GM23338 (cell line): ENCODE data around the gene FHDC1. TPM values are rescaled to one million over a fixed set of nuclear protein-coding genes. Genes with fewer than 3 reads are reported as not detected.

ENCODE experiments used
- ATAC-seq: fragments of 200-7000 bp; cut with Tn5 transposase; 3 replicates; pipeline ENCODE4 v1.9.1; 2020
- DNase-seq: peaks from one replicate; pipeline ENCODE4 v3.0.0-alpha.2; 2015; ENCODE audit warnings: low spot score
- H2AFZ ChIP-seq: fragments of 200-600 bp; sonication (generic); 2 replicates; pipeline ENCODE4 v1.8.0; 2016; ENCODE audit warnings: antibody characterized with exemption, mild to moderate bottlenecking, moderate library complexity
- H3F3A ChIP-seq: fragments of 200-600 bp; sonication (generic); replicated peaks from 2 replicates; pipeline ENCODE4 v1.8.0; 2017; ENCODE audit warnings: antibody characterized with exemption, mixed run types, low read depth
- H3K27ac ChIP-seq: fragments of 200-600 bp; sonication (generic); 2 replicates; pipeline ENCODE4 v1.6.1; 2016; ENCODE audit warnings: low read depth
- H3K27me3 ChIP-seq: fragments of 200-600 bp; sonication (generic); 2 replicates; pipeline ENCODE4 v1.8.0; 2016; ENCODE audit warnings: mild to moderate bottlenecking, mixed run types, moderate library complexity; ENCODE audit not compliant: insufficient read depth
- H3K36me3 ChIP-seq: fragments of 200-600 bp; sonication (generic); 2 replicates; pipeline ENCODE4 v1.8.0; 2016; ENCODE audit warnings: mild to moderate bottlenecking; ENCODE audit not compliant: insufficient read depth
- H3K4me1 ChIP-seq: fragments of 200-600 bp; sonication (generic); 2 replicates; pipeline ENCODE4 v1.8.0; 2016; ENCODE audit warnings: mild to moderate bottlenecking, moderate library complexity; ENCODE audit not compliant: insufficient read depth
- H3K4me2 ChIP-seq: fragments of 200-600 bp; sonication (generic); 2 replicates; pipeline ENCODE4 v1.7.1; 2017; ENCODE audit warnings: mixed run types
- H3K4me3 ChIP-seq: fragments of 200-600 bp; sonication (generic); 2 replicates; pipeline ENCODE4 v1.6.1; 2016; ENCODE audit warnings: mixed run types
- H3K79me2 ChIP-seq: fragments of 200-600 bp; sonication (generic); replicated peaks from 2 replicates; pipeline ENCODE4 v1.8.0; 2017; ENCODE audit warnings: mild to moderate bottlenecking; ENCODE audit not compliant: insufficient read depth
- H3K9me2 ChIP-seq: fragments of 200-600 bp; sonication (generic); 2 replicates; pipeline ENCODE4 v1.8.0; 2017; ENCODE audit not compliant: insufficient read depth
- H4K20me1 ChIP-seq: fragments of 200-600 bp; sonication (generic); replicated peaks from 2 replicates; pipeline ENCODE4 v1.8.0; 2017; ENCODE audit warnings: mild to moderate bottlenecking; ENCODE audit not compliant: insufficient read depth
- H3K27ac Mint-ChIP-seq: 2 replicates; pipeline ENCODE4 v1.8.0; 2020; ENCODE audit warnings: inconsistent platforms, mild to moderate bottlenecking, moderate library complexity, mixed read lengths
- H3K27me3 Mint-ChIP-seq: 3 replicates; pipeline ENCODE4 v1.8.0; 2022; ENCODE audit warnings: low read depth, mild to moderate bottlenecking, moderate library complexity, mixed read lengths, inconsistent platforms; ENCODE audit not compliant: insufficient read depth, poor library complexity
- H3K36me3 Mint-ChIP-seq: 3 replicates; pipeline ENCODE4 v1.8.0; 2021; ENCODE audit warnings: low read depth, mild to moderate bottlenecking, inconsistent platforms, moderate library complexity, mixed read lengths
- H3K4me1 Mint-ChIP-seq: 3 replicates; pipeline ENCODE4 v1.8.0; 2020; ENCODE audit warnings: mild to moderate bottlenecking, inconsistent platforms, mixed read lengths
- H3K4me3 Mint-ChIP-seq: 3 replicates; pipeline ENCODE4 v1.8.0; 2021; ENCODE audit warnings: moderate library complexity, mild to moderate bottlenecking, inconsistent platforms, mixed read lengths
- H3K9me3 Mint-ChIP-seq: 3 replicates; pipeline ENCODE4 v1.8.0; 2020; ENCODE audit warnings: moderate library complexity, mild to moderate bottlenecking, inconsistent platforms, mixed read lengths
- EZH2 ChIP-seq: fragments of 200-600 bp; sonication (generic); IDR thresholded peaks from one replicate; pipeline ENCODE4 v1.8.0; 2017; ENCODE audit warnings: antibody characterized with exemption, mild to moderate bottlenecking, low read depth; ENCODE audit not compliant: unreplicated experiment
- POLR2AphosphoS5 ChIP-seq: IDR thresholded peaks from 2 replicates; pipeline ENCODE4 v1.6.1; 2016; ENCODE audit warnings: antibody characterized with exemption, low read depth
- STAT1 ChIP-seq: IDR thresholded peaks from one replicate; pipeline ENCODE4 v1.6.1; 2016; ENCODE audit warnings: antibody characterized with exemption; ENCODE audit not compliant: unreplicated experiment
- ZNF114 ChIP-seq: fragments of 250-450 bp; sonication (Bioruptor Pico); IDR thresholded peaks from 2 replicates; pipeline ENCODE4 v1.5.0; 2020; ENCODE audit warnings: mild to moderate bottlenecking, moderate library complexity
- ZNF331 ChIP-seq: fragments of 250-450 bp; sonication (Bioruptor Pico); IDR thresholded peaks from 2 replicates; pipeline ENCODE4 v1.5.0; 2020; ENCODE audit warnings: low read depth, mild to moderate bottlenecking, moderate library complexity
- polyA plus RNA-seq: library from polyadenylated mRNA; unstranded; fragments of >200 nt; fragmentation: Nextera tagmentation; extraction: Ambion mirVana; gene quantifications from 2 replicates; pipeline ENCODE4 v1.2.1, GENCODE V29; 2016
- total RNA-seq: library from RNA; depleted of rRNA; stranded (reverse); fragments of >200 nt; shearing (Covaris generic); gene quantifications from 2 replicates; pipeline ENCODE4 v1.2.3, GENCODE V29; 2014
- TF ChIP-seq, protein P1 (sequence below): fragments of 250-450 bp; sonication (Bioruptor Pico); IDR thresholded peaks from 2 replicates; pipeline ENCODE4 v1.5.0; 2020; ENCODE audit warnings: mild to moderate bottlenecking, moderate library complexity
- TF ChIP-seq, protein P2 (sequence below): IDR thresholded peaks from one replicate; pipeline ENCODE4 v1.6.1; 2018; ENCODE audit warnings: antibody characterized with exemption; ENCODE audit not compliant: unreplicated experiment

FHDC1 gene
- total and polyA plus RNA-seq, 2 experiments from 2014 or later: 9.5 to 22.8 TPM

DNA sequence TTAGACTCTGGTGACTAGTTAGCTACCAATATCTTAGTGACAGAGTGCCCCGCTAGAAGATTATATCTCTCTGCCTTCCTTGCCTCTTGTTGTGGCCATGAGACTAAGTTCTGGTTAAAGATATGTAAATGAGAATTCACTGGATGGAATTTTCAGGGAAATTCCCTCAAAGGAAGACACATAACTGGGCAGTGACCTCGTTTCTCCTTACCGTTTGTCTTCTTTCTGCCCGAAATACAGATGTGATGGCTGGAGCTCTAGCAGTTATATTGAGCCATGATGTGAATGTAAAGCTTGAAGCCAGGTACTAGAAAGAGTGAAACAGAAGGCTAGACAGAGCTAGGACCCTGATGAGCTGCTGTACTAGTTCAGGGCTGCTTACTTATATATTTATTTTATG lies 80.5 kb downstream of the FHDC1 start (continued):
- TF ChIP-seq, protein P1, sequence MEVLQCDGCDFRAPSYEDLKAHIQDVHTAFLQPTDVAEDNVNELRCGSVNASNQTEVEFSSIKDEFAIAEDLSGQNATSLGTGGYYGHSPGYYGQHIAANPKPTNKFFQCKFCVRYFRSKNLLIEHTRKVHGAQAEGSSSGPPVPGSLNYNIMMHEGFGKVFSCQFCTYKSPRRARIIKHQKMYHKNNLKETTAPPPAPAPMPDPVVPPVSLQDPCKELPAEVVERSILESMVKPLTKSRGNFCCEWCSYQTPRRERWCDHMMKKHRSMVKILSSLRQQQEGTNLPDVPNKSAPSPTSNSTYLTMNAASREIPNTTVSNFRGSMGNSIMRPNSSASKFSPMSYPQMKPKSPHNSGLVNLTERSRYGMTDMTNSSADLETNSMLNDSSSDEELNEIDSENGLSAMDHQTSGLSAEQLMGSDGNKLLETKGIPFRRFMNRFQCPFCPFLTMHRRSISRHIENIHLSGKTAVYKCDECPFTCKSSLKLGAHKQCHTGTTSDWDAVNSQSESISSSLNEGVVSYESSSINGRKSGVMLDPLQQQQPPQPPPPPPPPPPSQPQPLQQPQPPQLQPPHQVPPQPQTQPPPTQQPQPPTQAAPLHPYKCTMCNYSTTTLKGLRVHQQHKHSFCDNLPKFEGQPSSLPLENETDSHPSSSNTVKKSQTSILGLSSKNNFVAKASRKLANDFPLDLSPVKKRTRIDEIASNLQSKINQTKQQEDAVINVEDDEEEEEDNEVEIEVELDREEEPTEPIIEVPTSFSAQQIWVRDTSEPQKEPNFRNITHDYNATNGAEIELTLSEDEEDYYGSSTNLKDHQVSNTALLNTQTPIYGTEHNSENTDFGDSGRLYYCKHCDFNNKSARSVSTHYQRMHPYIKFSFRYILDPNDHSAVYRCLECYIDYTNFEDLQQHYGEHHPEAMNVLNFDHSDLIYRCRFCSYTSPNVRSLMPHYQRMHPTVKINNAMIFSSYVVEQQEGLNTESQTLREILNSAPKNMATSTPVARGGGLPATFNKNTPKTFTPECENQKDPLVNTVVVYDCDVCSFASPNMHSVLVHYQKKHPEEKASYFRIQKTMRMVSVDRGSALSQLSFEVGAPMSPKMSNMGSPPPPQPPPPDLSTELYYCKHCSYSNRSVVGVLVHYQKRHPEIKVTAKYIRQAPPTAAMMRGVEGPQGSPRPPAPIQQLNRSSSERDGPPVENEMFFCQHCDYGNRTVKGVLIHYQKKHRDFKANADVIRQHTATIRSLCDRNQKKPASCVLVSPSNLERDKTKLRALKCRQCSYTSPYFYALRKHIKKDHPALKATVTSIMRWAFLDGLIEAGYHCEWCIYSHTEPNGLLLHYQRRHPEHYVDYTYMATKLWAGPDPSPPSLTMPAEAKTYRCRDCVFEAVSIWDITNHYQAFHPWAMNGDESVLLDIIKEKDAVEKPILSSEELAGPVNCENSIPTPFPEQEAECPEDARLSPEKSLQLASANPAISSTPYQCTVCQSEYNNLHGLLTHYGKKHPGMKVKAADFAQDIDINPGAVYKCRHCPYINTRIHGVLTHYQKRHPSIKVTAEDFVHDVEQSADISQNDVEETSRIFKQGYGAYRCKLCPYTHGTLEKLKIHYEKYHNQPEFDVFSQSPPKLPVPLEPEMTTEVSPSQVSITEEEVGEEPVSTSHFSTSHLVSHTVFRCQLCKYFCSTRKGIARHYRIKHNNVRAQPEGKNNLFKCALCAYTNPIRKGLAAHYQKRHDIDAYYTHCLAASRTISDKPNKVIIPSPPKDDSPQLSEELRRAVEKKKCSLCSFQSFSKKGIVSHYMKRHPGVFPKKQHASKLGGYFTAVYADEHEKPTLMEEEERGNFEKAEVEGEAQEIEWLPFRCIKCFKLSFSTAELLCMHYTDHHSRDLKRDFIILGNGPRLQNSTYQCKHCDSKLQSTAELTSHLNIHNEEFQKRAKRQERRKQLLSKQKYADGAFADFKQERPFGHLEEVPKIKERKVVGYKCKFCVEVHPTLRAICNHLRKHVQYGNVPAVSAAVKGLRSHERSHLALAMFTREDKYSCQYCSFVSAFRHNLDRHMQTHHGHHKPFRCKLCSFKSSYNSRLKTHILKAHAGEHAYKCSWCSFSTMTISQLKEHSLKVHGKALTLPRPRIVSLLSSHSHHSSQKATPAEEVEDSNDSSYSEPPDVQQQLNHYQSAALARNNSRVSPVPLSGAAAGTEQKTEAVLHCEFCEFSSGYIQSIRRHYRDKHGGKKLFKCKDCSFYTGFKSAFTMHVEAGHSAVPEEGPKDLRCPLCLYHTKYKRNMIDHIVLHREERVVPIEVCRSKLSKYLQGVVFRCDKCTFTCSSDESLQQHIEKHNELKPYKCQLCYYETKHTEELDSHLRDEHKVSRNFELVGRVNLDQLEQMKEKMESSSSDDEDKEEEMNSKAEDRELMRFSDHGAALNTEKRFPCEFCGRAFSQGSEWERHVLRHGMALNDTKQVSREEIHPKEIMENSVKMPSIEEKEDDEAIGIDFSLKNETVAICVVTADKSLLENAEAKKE: no peak
- TF ChIP-seq, protein P2, sequence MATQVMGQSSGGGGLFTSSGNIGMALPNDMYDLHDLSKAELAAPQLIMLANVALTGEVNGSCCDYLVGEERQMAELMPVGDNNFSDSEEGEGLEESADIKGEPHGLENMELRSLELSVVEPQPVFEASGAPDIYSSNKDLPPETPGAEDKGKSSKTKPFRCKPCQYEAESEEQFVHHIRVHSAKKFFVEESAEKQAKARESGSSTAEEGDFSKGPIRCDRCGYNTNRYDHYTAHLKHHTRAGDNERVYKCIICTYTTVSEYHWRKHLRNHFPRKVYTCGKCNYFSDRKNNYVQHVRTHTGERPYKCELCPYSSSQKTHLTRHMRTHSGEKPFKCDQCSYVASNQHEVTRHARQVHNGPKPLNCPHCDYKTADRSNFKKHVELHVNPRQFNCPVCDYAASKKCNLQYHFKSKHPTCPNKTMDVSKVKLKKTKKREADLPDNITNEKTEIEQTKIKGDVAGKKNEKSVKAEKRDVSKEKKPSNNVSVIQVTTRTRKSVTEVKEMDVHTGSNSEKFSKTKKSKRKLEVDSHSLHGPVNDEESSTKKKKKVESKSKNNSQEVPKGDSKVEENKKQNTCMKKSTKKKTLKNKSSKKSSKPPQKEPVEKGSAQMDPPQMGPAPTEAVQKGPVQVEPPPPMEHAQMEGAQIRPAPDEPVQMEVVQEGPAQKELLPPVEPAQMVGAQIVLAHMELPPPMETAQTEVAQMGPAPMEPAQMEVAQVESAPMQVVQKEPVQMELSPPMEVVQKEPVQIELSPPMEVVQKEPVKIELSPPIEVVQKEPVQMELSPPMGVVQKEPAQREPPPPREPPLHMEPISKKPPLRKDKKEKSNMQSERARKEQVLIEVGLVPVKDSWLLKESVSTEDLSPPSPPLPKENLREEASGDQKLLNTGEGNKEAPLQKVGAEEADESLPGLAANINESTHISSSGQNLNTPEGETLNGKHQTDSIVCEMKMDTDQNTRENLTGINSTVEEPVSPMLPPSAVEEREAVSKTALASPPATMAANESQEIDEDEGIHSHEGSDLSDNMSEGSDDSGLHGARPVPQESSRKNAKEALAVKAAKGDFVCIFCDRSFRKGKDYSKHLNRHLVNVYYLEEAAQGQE: no peak
- TF ChIP-seq STAT1 (no peak), ZNF331 (CRISPR knock-in tag) (no peak), EZH2 (no peak), POLR2AphosphoS5 (no peak)

DNA sequence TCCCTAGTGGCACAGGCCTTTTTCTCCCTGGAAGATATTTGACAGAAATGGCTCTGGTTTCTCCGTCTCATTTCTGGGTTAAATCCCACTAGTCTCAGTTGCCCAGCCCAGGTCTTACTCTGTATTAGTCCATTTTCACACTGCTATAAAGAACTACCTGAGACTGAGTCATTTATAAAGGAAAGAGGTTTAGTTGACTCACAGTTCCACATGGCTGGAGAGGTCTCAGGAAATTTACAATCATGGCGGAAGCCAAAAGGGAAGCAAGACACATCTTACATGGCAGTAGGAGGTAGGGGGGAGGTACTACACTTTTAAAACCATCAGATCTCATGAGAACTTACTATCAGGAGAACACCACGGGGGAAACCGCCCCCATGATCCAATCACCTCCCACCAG lies 81.9 kb downstream of the FHDC1 start:
- no peaks in the 10 kb centered on the region for H3K27me3 ChIP-seq
- DNase-seq (no peak), ATAC-seq (no peak)
- Mint-ChIP-seq H3K9me3 (no peaks in the 10 kb centered on the region), H3K27me3 (no peaks in the 10 kb centered on the region), H3K4me1 (peaks cover 16% of the 10 kb centered on the region), H3K27ac (no peak overlapping the region), H3K36me3 (no peaks in the 10 kb centered on the region), H3K4me3 (no peak overlapping the region; the same call in 2 of the 3 replicates)
- 0 out of 2 replicates have a peak, but pooled peaks cover 2% of the 10 kb centered on the region for H3K36me3 ChIP-seq
- H3K4me3 ChIP-seq: no peak overlapping the region
- H3K9me2 ChIP-seq: no peaks in the 10 kb centered on the region; the same call in 1 of the 2 replicates
- no peak overlapping the region for H3K27ac ChIP-seq
- H3F3A ChIP-seq: no peaks in the 10 kb centered on the region
- no peaks in the 10 kb centered on the region for H4K20me1 ChIP-seq
- no peak overlapping the region for H3K4me2 ChIP-seq
- no peaks in the 10 kb centered on the region for H3K79me2 ChIP-seq
- H3K4me1 ChIP-seq: 0 out of 2 replicates have a peak, but pooled peaks cover 3% of the 10 kb centered on the region
- H2AFZ ChIP-seq: no peak overlapping the region
- no peak for TF ChIP-seq ZNF114
